ENCODE measurements around the gene MYOZ2. TPM values are rescaled to one million over a fixed set of nuclear protein-coding genes. Genes with fewer than 3 reads are reported as not detected.

MYOZ2 gene
- total RNA-seq, 1 donor from 2014 or later, result not detected

DNA sequence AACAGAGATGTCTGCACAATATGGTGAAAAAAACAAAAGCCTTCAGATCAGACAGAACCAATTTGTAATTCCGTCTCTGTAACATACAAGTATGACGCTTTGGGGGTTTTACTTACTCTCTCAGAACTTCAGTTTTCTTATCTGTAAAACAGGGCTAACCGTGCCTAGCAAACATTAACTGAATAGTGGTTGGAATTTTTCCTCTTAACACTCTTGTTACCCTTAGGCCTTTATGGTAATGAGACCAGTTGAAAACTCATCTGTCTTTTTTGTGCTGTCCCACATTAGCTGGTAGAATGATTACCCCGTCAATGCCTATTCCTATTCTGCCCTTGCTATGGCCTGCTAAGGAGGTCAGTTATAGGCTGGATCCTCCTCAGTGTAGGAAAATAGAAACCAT, 4.5 kb upstream of the MYOZ2 start:
- Histone ChIP-seq H3K4me2 (no peak overlapping the region), H3K79me2 (ENCODE audit: low read depth) (no peaks in the 10 kb centered on the region), H3K36me3 (no peaks in the 10 kb centered on the region), H3K4me3 (no peak overlapping the region), H3K9me3 (ENCODE audit: low read depth) (no peaks in the 10 kb centered on the region), H3K27me3 (no peaks in the 10 kb centered on the region), H3K27ac (no peak overlapping the region), H2AFZ (replicated peaks) (no peak overlapping the region), H3F3A (ENCODE audit: low read depth) (no peaks in the 10 kb centered on the region), H3K4me1 (no peaks in the 10 kb centered on the region), H4K20me1 (ENCODE audit: low read depth) (no peaks in the 10 kb centered on the region), H3K9ac (no peak overlapping the region)
- Mint-ChIP-seq H3K36me3 (no peaks in the 10 kb centered on the region), H3K4me1 (peaks cover 3% of the 10 kb centered on the region), H3K27ac (no peak overlapping the region), H3K9me3 (no peaks in the 10 kb centered on the region), H3K27me3 (ENCODE audit: insufficient read depth, low read depth) (no peaks in the 10 kb centered on the region), H3K4me3 (no peak overlapping the region)
- TF ChIP-seq, protein P1, sequence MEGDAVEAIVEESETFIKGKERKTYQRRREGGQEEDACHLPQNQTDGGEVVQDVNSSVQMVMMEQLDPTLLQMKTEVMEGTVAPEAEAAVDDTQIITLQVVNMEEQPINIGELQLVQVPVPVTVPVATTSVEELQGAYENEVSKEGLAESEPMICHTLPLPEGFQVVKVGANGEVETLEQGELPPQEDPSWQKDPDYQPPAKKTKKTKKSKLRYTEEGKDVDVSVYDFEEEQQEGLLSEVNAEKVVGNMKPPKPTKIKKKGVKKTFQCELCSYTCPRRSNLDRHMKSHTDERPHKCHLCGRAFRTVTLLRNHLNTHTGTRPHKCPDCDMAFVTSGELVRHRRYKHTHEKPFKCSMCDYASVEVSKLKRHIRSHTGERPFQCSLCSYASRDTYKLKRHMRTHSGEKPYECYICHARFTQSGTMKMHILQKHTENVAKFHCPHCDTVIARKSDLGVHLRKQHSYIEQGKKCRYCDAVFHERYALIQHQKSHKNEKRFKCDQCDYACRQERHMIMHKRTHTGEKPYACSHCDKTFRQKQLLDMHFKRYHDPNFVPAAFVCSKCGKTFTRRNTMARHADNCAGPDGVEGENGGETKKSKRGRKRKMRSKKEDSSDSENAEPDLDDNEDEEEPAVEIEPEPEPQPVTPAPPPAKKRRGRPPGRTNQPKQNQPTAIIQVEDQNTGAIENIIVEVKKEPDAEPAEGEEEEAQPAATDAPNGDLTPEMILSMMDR (IDR thresholded peaks at IDR 0.05), result no peak
- TF ChIP-seq EZH2phosphoT487 (IDR thresholded peaks at IDR 0.05) (no peak), EZH2 (IDR thresholded peaks at IDR 0.05) (no peak)
- DNase-seq (ENCODE audit: low spot score), result no peak

DNA sequence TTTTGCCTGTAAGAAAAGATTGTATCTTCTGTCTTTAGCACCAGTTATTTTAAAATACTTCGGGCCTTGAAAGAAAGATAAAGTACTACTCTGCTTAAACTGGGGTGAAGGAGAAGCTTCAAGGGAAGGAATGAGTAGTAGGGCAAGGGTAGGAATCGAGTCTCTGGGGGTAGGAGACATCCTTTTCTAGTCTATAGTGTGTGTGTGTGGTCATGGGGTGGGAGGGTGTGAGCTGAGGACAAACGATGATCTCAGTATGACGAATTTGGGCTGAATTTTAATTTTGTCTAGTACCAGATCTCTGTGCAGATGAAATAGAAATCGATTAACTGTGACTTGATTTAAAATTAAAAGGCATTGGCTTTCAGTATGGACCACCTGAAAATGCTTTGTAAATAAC, 3.3 kb upstream of the MYOZ2 start:
- Histone ChIP-seq H3F3A (ENCODE audit: low read depth) (no peaks in the 10 kb centered on the region), H3K9ac (no peak overlapping the region), H3K4me1 (no peaks in the 10 kb centered on the region), H3K79me2 (ENCODE audit: low read depth) (no peaks in the 10 kb centered on the region), H3K4me3 (no peak overlapping the region), H3K4me2 (no peak overlapping the region), H3K9me3 (ENCODE audit: low read depth) (no peaks in the 10 kb centered on the region), H3K27ac (no peak overlapping the region), H3K27me3 (no peaks in the 10 kb centered on the region), H4K20me1 (ENCODE audit: low read depth) (no peaks in the 10 kb centered on the region), H3K36me3 (no peaks in the 10 kb centered on the region), H2AFZ (replicated peaks) (no peak overlapping the region)
- H3K4me3 Mint-ChIP-seq, result no peak overlapping the region
- H3K27me3 Mint-ChIP-seq (ENCODE audit: insufficient read depth, low read depth), result no peaks in the 10 kb centered on the region
- no peaks in the 10 kb centered on the region for H3K9me3 Mint-ChIP-seq
- H3K27ac Mint-ChIP-seq, result no peak overlapping the region
- H3K4me1 Mint-ChIP-seq, result peaks cover 9% of the 10 kb centered on the region
- TF ChIP-seq EZH2phosphoT487 (IDR thresholded peaks at IDR 0.05) (no peak), EZH2 (IDR thresholded peaks at IDR 0.05) (no peak)
- TF ChIP-seq, protein P1 (IDR thresholded peaks at IDR 0.05), result no peak
- no peak for DNase-seq (ENCODE audit: low spot score)
- no peaks in the 10 kb centered on the region for H3K36me3 Mint-ChIP-seq

DNA sequence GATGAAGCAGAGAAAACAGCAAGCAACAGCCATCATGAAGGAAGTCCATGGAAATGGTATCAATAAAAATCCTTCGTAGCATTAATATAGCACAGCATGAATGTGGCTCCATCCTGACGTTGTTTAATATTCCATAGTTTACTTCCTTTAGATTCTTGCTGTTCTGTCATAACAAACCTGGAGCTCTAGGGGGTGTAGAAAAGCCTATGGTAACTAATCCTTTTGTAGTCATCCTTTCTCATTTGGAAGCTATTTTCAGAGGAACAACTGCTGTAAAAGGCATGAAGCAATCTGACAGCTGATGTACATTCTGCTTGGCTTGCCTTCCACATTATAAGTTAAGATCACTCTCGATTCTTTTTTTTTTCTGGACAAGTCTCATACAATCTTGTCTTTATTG, 914 bp downstream of the MYOZ2 start:
- no peaks in the 10 kb centered on the region for H3K36me3 Mint-ChIP-seq
- no peaks in the 10 kb centered on the region for H3K27me3 Mint-ChIP-seq (ENCODE audit: insufficient read depth, low read depth)
- no peak overlapping the region for H3K4me3 Mint-ChIP-seq
- TF ChIP-seq, protein P1 (IDR thresholded peaks at IDR 0.05), result no peak
- no peaks in the 10 kb centered on the region for H3K9me3 Mint-ChIP-seq
- no peak overlapping the region for H3K27ac ChIP-seq
- H3K36me3 ChIP-seq, result no peaks in the 10 kb centered on the region
- H2AFZ ChIP-seq (replicated peaks), result no peak overlapping the region
- no peaks in the 10 kb centered on the region for H3K9me3 ChIP-seq (ENCODE audit: low read depth)
- H3K4me1 ChIP-seq, result no peaks in the 10 kb centered on the region
- no peaks in the 10 kb centered on the region for H3F3A ChIP-seq (ENCODE audit: low read depth)
- no peak for DNase-seq (ENCODE audit: low spot score)
- H3K27me3 ChIP-seq, result no peaks in the 10 kb centered on the region
- no peak overlapping the region for H3K4me2 ChIP-seq
- no peaks in the 10 kb centered on the region for H4K20me1 ChIP-seq (ENCODE audit: low read depth)
- H3K4me1 Mint-ChIP-seq, result peaks cover 9% of the 10 kb centered on the region
- no peak overlapping the region for H3K4me3 ChIP-seq
- H3K79me2 ChIP-seq (ENCODE audit: low read depth), result no peaks in the 10 kb centered on the region
- H3K27ac Mint-ChIP-seq, result no peak overlapping the region
- no peak overlapping the region for H3K9ac ChIP-seq

DNA sequence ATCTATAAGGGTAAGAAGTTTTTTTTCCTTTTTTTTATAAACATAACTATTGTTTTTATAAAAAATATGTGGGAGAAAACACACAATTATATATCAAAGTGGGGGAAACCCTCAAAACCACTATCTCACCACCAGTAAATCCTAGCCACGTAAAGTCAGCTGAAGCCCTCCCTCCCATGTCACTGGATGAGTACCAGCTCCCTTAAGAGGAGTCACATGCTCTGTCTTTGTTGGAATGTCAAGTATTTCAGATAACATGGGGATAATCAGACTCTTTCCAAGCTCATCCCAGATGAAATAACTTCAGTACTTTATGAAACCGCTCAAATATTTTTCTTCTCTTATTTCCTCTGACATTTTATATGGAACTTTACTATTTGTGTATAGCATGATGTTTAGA, 2.4 kb downstream of the MYOZ2 start:
- H3K27ac Mint-ChIP-seq, result no peak overlapping the region

More for the DNA sequence above, 2.4 kb downstream of the MYOZ2 start:
- no peak overlapping the region for H3K27ac ChIP-seq
- DNase-seq (ENCODE audit: low spot score), result peak; percentile 21
- TF ChIP-seq EZH2phosphoT487 (IDR thresholded peaks at IDR 0.05) (no peak), EZH2 (IDR thresholded peaks at IDR 0.05) (no peak)
- TF ChIP-seq, protein P1 (IDR thresholded peaks at IDR 0.05), result no peak
- no peaks in the 10 kb centered on the region for H3K9me3 ChIP-seq (ENCODE audit: low read depth)
- H3K9ac ChIP-seq, result no peak overlapping the region
- Mint-ChIP-seq H3K4me1 (peaks cover 9% of the 10 kb centered on the region), H3K9me3 (no peaks in the 10 kb centered on the region), H3K27me3 (ENCODE audit: insufficient read depth, low read depth) (no peaks in the 10 kb centered on the region), H3K36me3 (no peaks in the 10 kb centered on the region), H3K4me3 (no peak overlapping the region)
- no peak overlapping the region for H3K4me3 ChIP-seq
- no peaks in the 10 kb centered on the region for H4K20me1 ChIP-seq (ENCODE audit: low read depth)
- no peaks in the 10 kb centered on the region for H3K36me3 ChIP-seq
- H3K27me3 ChIP-seq, result no peaks in the 10 kb centered on the region
- H2AFZ ChIP-seq (replicated peaks), result no peak overlapping the region
- H3F3A ChIP-seq (ENCODE audit: low read depth), result no peaks in the 10 kb centered on the region
- no peaks in the 10 kb centered on the region for H3K4me1 ChIP-seq
- no peak overlapping the region for H3K4me2 ChIP-seq
- H3K79me2 ChIP-seq (ENCODE audit: low read depth), result no peaks in the 10 kb centered on the region
